GM21360 (cell line): ENCODE data around the gene QARS1.
A peak's percentile ranks its signal among the peaks of the same experiment; 100 is the strongest.

Experiments used
- ATAC-seq: cut with Tn5 transposase; IDR thresholded peaks from one replicate; pipeline ENCODE4 v1.9.1; 2021; ENCODE audit warnings: mild to moderate bottlenecking, moderate library complexity; ENCODE audit not compliant: unreplicated experiment

Gene QARS1

DNA sequence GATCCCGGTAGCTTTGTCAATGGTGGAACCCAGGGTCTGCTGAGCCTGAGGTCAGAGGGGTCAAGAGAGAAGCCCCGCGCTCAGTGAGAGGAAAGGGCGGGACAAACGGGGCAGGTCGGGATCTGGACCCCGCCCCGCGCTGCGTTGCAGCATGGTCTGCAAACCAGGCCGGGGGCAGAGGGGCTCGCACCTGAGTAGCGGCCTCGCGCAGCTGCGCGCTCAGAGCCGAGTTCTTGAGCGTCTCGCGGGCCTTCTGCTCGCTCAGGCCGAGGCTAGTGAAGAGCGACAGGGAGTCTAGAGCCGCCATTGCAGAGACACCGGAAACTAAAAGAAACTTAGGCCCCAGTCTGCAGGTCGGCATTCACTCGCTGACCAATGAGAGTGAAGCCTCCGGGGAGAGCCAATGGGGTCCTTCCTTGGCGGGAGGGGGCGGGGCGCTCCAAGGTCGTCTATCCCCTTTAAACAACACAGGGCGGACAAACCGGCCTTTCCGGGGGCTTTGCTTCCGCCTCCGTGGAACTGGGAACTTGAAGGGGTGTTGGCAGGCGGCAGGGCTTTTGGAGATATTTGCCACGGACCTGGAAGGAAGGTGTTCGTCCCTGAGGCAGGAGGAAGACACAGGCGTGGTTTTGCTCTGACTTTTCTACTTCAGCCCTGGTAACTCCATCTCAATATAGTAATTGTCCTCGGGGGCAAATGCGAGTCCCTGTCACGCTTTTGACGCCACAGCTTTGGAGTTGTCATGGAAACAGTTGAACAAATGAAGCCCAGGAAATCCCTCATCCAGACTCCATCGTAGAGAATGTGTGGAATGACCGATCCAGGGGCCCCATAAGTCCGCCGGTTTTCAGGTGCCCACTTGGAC, at the start of gene QARS1:
TSS of gene QARS1 (minus strand) at position 331 of the 865 bp plus-strand sequence. CDS start at position 307, 24 bp downstream.
- peak; percentile 77 for ATAC-seq

GRCh38 chr3:49153349-49153912, 48.9 kb upstream of the QARS1 start:
- no peak for ATAC-seq

- ATAC-seq = no peak
Measured at GRCh38 chr3:49151610-49152009, 47.1 kb upstream of the QARS1 start.

- no peak for ATAC-seq
Measured at GRCh38 chr3:49148159-49148558, 43.6 kb upstream of the QARS1 start.

DNA sequence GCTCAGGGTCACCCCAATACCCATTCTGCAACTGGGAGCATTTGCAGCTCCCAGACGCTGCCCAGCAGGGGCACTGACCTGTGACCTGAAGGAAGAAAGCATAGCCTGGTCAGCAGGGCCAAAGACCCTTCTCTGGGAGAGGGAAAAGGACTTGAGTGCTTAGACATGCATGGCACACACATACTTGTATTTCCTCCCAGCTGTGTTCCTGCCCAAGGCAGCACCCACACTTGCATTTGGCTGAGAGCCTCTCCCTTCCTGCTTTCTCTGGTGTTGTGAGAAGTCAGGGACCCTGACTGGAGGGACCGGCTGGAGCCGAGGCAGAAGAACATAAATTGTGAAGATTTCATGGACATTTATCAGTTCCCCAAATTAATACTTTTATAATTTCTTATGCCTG, 35.5 kb upstream of the QARS1 start:
- no peak for ATAC-seq

GRCh38 chr3:49135499-49135898, 30.9 kb upstream of the QARS1 start:
- ATAC-seq = no peak

- ATAC-seq = no peak
Measured at GRCh38 chr3:49134471-49135265, 30.1 kb upstream of the QARS1 start.

DNA sequence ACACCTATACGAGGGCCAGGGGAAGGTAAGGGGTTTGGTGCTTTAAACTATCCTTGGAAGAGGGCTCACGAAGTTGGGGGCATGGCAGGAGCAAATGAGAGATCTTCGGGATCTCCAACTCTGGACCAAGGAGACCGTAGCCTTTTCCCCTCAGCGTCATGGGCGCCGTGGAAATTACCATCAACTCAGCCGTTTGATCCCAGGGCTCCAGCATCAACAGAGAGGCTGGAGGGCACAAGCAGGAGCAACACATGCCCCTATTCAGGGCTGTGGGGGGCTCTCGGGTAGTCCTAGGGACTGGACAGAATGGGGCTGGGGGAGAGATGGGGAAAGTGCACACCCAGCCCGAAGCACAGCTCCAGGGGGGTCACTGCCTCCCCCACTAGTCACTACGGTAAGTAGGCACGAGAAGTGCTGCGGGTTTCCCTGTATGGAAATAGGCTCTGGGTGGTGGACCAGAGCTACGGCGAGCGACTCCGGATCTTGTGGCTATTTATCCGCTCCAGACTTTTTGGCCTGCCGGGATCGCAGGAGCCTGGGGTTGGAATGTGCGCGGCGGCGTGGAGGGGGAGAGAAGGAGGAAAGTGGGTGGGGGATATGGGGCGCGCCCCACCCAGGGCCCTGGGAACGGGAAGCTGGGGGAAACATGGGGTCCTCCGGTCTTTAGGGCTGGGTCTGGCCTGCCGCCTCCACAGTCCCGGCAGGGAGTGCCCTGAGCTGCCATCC, 28.8 kb upstream of the QARS1 start:
- no peak for ATAC-seq

GRCh38 chr3:49132437-49133225, 28.1 kb upstream of the QARS1 start, which contains the start of gene LAMB2:
Gene LAMB2, minus strand, starts transcription at chr3:49133050. Its CDS starts 183 bp downstream, at chr3:49132867.
- ATAC-seq = no peak

GRCh38 chr3:49132073-49132436, 27.5 kb upstream of the QARS1 start:
- ATAC-seq = no peak

- ATAC-seq = no peak
Measured at GRCh38 chr3:49131576-49131975, 27.0 kb upstream of the QARS1 start.

GRCh38 chr3:49131040-49131439, 26.5 kb upstream of the QARS1 start:
- ATAC-seq = no peak

- ATAC-seq = no peak
Measured at GRCh38 chr3:49124991-49125670, 20.6 kb upstream of the QARS1 start.

DNA sequence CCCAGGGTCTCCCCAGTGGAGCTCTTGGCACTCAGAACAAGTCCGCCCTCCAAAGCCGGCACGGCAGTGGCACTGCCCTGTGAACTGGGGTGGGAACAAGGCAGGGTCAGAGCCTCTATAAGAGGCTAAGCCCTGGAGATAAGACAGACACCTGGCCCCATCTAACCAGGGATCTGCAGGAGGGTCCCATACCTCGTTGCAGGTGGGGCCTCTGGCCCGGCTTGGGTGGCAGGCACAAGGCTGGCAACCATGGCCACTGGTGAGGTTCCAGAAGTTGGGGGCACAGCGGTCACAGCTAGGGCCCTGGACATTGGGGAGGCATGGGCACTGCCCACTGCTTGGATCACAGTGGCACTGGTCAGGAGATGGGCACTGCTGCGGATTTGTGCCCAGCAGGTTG, 19.6 kb upstream of the QARS1 start:
- no peak for ATAC-seq

- no peak for ATAC-seq
Measured at GRCh38 chr3:49123687-49124086, 19.1 kb upstream of the QARS1 start.

- ATAC-seq = no peak
Measured at GRCh38 chr3:49122886-49123545, 18.5 kb upstream of the QARS1 start.

- ATAC-seq = no peak
Measured at GRCh38 chr3:49122451-49122850, 17.9 kb upstream of the QARS1 start.

GRCh38 chr3:49122022-49122421, 17.5 kb upstream of the QARS1 start:
- ATAC-seq = no peak

GRCh38 chr3:49121132-49121736, 16.7 kb upstream of the QARS1 start:
- ATAC-seq = no peak
